Measurements from ENCODE around the gene NALF2.

The NALF2 gene

DNA sequence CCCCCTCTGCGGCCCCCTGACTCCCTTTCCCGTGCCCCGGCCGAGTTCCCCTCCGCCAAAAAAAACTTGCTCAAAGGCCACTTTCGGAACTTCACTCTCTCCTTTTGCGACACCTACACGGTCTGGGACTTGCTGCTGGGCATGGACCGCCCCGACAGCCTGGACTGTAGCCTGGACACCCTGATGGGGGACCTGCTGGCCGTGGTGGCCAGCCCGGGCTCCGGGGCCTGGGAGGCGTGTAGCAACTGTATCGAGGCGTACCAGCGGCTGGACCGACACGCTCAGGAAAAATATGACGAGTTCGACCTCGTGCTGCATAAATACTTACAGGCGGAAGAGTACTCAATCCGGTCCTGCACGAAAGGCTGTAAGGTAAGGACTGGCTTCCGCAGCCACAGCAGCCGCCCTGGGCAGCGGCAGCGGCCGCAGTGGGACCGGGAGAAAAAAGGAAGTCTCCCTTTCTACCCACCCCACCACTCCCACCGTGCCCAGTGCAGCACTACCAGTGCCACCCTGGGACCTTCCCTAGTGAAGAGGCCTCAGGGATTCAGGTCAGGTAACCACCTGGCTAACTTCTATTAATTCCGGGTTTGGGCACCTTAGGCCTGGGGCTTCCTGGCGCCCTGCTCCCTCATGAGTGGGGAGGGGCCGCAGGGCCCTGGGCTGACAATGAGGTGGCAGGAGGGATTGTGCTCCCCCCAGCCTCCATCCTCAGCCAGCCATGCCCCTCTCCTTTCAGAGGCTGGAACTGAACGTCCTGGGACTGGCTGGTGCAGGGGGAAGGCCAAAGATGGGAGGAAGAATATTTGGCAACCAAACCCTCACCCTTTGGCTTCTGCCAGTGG is 1.9 kb downstream of the NALF2 start:
- no peaks in the 10 kb centered on the region for H3K9me3 ChIP-seq (replicated peaks; ENCODE audit: low read length)
- no peak overlapping the region for H3K4me3 ChIP-seq (ENCODE audit: low read length)
- H3K36me3 ChIP-seq (ENCODE audit: insufficient read depth, low read length) = no peaks in the 10 kb centered on the region
- H3K9ac ChIP-seq (ENCODE audit: low read depth, low read length) = no peak overlapping the region
- no peaks in the 10 kb centered on the region for H3K4me1 ChIP-seq (ENCODE audit: control insufficient read depth, insufficient read depth, low read length)
- no peak overlapping the region for H3K4me2 ChIP-seq (ENCODE audit: low read length)
- peaks cover 36% of the 10 kb centered on the region for H3K27me3 ChIP-seq (ENCODE audit: control insufficient read depth, insufficient read depth, low read length)

GRCh38 chrX:69506617-69507499 is 2.7 kb downstream of the NALF2 start:
- Histone ChIP-seq H3K9me3 (replicated peaks; ENCODE audit: low read length) (no peaks in the 10 kb centered on the region), H3K4me3 (ENCODE audit: low read length) (no peak overlapping the region), H3K4me2 (ENCODE audit: low read length) (no peak overlapping the region), H3K9ac (ENCODE audit: low read depth, low read length) (no peak overlapping the region), H3K36me3 (ENCODE audit: insufficient read depth, low read length) (no peaks in the 10 kb centered on the region), H3K4me1 (ENCODE audit: control insufficient read depth, insufficient read depth, low read length) (no peaks in the 10 kb centered on the region), H3K27me3 (ENCODE audit: control insufficient read depth, insufficient read depth, low read length) (peaks cover 31% of the 10 kb centered on the region)

GRCh38 chrX:69507500-69507789 is 3.3 kb downstream of the NALF2 start:
- Histone ChIP-seq H3K4me3 (ENCODE audit: low read length) (no peak overlapping the region), H3K27me3 (ENCODE audit: control insufficient read depth, insufficient read depth, low read length) (peaks cover 31% of the 10 kb centered on the region), H3K9ac (ENCODE audit: low read depth, low read length) (no peak overlapping the region), H3K9me3 (replicated peaks; ENCODE audit: low read length) (no peaks in the 10 kb centered on the region), H3K4me1 (ENCODE audit: control insufficient read depth, insufficient read depth, low read length) (no peaks in the 10 kb centered on the region), H3K4me2 (ENCODE audit: low read length) (no peak overlapping the region), H3K36me3 (ENCODE audit: insufficient read depth, low read length) (no peaks in the 10 kb centered on the region)

GRCh38 chrX:69508610-69509009 is 4.5 kb downstream of the NALF2 start:
- H3K9ac ChIP-seq (ENCODE audit: low read depth, low read length) = no peak overlapping the region
- H3K36me3 ChIP-seq (ENCODE audit: insufficient read depth, low read length) = no peaks in the 10 kb centered on the region
- H3K4me3 ChIP-seq (ENCODE audit: low read length) = no peak overlapping the region
- H3K27me3 ChIP-seq (ENCODE audit: control insufficient read depth, insufficient read depth, low read length) = peaks cover 25% of the 10 kb centered on the region
- no peak overlapping the region for H3K4me2 ChIP-seq (ENCODE audit: low read length)
- no peaks in the 10 kb centered on the region for H3K9me3 ChIP-seq (replicated peaks; ENCODE audit: low read length)
- no peaks in the 10 kb centered on the region for H3K4me1 ChIP-seq (ENCODE audit: control insufficient read depth, insufficient read depth, low read length)

GRCh38 chrX:69510137-69510715 is 6.1 kb downstream of the NALF2 start:
- no peak overlapping the region for H3K4me2 ChIP-seq (ENCODE audit: low read length)
- no peak overlapping the region for H3K4me3 ChIP-seq (ENCODE audit: low read length)
- no peaks in the 10 kb centered on the region for H3K36me3 ChIP-seq (ENCODE audit: insufficient read depth, low read length)

GRCh38 chrX:69510914-69511513 is 6.9 kb downstream of the NALF2 start:
- H3K9ac ChIP-seq (ENCODE audit: low read depth, low read length) = no peak overlapping the region
- H3K4me2 ChIP-seq (ENCODE audit: low read length) = no peak overlapping the region
- no peak overlapping the region for H3K4me3 ChIP-seq (ENCODE audit: low read length)
- H3K9me3 ChIP-seq (replicated peaks; ENCODE audit: low read length) = no peaks in the 10 kb centered on the region
- H3K36me3 ChIP-seq (ENCODE audit: insufficient read depth, low read length) = no peaks in the 10 kb centered on the region
- H3K4me1 ChIP-seq (ENCODE audit: control insufficient read depth, insufficient read depth, low read length) = no peaks in the 10 kb centered on the region
- H3K27me3 ChIP-seq (ENCODE audit: control insufficient read depth, insufficient read depth, low read length) = peaks cover 22% of the 10 kb centered on the region

More at GRCh38 chrX:69510137-69510715, 6.1 kb downstream of the NALF2 start:
- Histone ChIP-seq H3K27me3 (ENCODE audit: control insufficient read depth, insufficient read depth, low read length) (peaks cover 25% of the 10 kb centered on the region), H3K4me1 (ENCODE audit: control insufficient read depth, insufficient read depth, low read length) (no peaks in the 10 kb centered on the region), H3K9ac (ENCODE audit: low read depth, low read length) (no peak overlapping the region), H3K9me3 (replicated peaks; ENCODE audit: low read length) (no peaks in the 10 kb centered on the region)

DNA sequence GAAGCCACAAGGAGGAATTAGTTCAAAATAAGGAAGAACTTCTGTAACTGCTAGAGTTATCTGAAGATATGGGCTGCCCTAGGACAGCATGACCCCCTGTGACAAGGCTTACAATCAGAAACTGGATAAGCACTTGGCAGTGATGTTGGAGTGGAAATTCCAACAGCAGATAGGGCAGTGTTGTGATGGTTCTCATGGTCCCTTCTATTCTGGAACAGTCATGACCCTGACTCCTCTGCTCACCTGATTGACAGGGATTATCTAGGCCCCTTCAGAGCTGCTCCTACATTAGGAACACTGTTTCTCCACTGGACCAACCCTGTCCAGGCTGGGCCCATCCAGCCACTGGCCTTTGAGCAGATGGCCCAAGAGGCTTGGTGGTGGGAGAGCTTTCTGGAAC is 17.9 kb downstream of the NALF2 start:
- no peaks in the 10 kb centered on the region for H3K9me3 ChIP-seq (replicated peaks; ENCODE audit: low read length)
- H3K4me2 ChIP-seq (ENCODE audit: low read length) = no peak overlapping the region
- no peaks in the 10 kb centered on the region for H3K4me1 ChIP-seq (ENCODE audit: control insufficient read depth, insufficient read depth, low read length)
- no peak overlapping the region for H3K9ac ChIP-seq (ENCODE audit: low read depth, low read length)
- no peaks in the 10 kb centered on the region for H3K36me3 ChIP-seq (ENCODE audit: insufficient read depth, low read length)
- no peak overlapping the region for H3K4me3 ChIP-seq (ENCODE audit: low read length)
- peaks cover 14% of the 10 kb centered on the region for H3K27me3 ChIP-seq (ENCODE audit: control insufficient read depth, insufficient read depth, low read length)

GRCh38 chrX:69523314-69523713 is 19.2 kb downstream of the NALF2 start:
- Histone ChIP-seq H3K36me3 (ENCODE audit: insufficient read depth, low read length) (no peaks in the 10 kb centered on the region), H3K4me2 (ENCODE audit: low read length) (no peak overlapping the region), H3K9ac (ENCODE audit: low read depth, low read length) (no peak overlapping the region), H3K4me1 (ENCODE audit: control insufficient read depth, insufficient read depth, low read length) (no peaks in the 10 kb centered on the region), H3K4me3 (ENCODE audit: low read length) (no peak overlapping the region), H3K9me3 (replicated peaks; ENCODE audit: low read length) (no peaks in the 10 kb centered on the region), H3K27me3 (ENCODE audit: control insufficient read depth, insufficient read depth, low read length) (peaks cover 16% of the 10 kb centered on the region)

GRCh38 chrX:69524781-69525363 is 20.7 kb downstream of the NALF2 start:
- H3K9ac ChIP-seq (ENCODE audit: low read depth, low read length) = no peak overlapping the region
- no peaks in the 10 kb centered on the region for H3K4me1 ChIP-seq (ENCODE audit: control insufficient read depth, insufficient read depth, low read length)
- no peak overlapping the region for H3K4me2 ChIP-seq (ENCODE audit: low read length)
- no peaks in the 10 kb centered on the region for H3K36me3 ChIP-seq (ENCODE audit: insufficient read depth, low read length)
- peaks cover 16% of the 10 kb centered on the region for H3K27me3 ChIP-seq (ENCODE audit: control insufficient read depth, insufficient read depth, low read length)
- H3K4me3 ChIP-seq (ENCODE audit: low read length) = no peak overlapping the region
- no peaks in the 10 kb centered on the region for H3K9me3 ChIP-seq (replicated peaks; ENCODE audit: low read length)

GRCh38 chrX:69530306-69530705 is 26.2 kb downstream of the NALF2 start:
- Histone ChIP-seq H3K4me3 (ENCODE audit: low read length) (no peak overlapping the region), H3K27me3 (ENCODE audit: control insufficient read depth, insufficient read depth, low read length) (peaks cover 8% of the 10 kb centered on the region), H3K4me1 (ENCODE audit: control insufficient read depth, insufficient read depth, low read length) (no peaks in the 10 kb centered on the region), H3K9me3 (replicated peaks; ENCODE audit: low read length) (no peaks in the 10 kb centered on the region), H3K4me2 (ENCODE audit: low read length) (no peak overlapping the region), H3K9ac (ENCODE audit: low read depth, low read length) (no peak overlapping the region), H3K36me3 (ENCODE audit: insufficient read depth, low read length) (no peaks in the 10 kb centered on the region)

Measured in skeletal muscle satellite cell (primary cell).